C1 segment of cervical spinal cord (tissue), 14 donors: ENCODE data around the gene CPTP.

Experiments
- DNase-seq, 14 donors: peaks; one replicate each; lab custom pipeline; 2025; lab: John Stamatoyannopoulos, UW

CPTP gene

DNA sequence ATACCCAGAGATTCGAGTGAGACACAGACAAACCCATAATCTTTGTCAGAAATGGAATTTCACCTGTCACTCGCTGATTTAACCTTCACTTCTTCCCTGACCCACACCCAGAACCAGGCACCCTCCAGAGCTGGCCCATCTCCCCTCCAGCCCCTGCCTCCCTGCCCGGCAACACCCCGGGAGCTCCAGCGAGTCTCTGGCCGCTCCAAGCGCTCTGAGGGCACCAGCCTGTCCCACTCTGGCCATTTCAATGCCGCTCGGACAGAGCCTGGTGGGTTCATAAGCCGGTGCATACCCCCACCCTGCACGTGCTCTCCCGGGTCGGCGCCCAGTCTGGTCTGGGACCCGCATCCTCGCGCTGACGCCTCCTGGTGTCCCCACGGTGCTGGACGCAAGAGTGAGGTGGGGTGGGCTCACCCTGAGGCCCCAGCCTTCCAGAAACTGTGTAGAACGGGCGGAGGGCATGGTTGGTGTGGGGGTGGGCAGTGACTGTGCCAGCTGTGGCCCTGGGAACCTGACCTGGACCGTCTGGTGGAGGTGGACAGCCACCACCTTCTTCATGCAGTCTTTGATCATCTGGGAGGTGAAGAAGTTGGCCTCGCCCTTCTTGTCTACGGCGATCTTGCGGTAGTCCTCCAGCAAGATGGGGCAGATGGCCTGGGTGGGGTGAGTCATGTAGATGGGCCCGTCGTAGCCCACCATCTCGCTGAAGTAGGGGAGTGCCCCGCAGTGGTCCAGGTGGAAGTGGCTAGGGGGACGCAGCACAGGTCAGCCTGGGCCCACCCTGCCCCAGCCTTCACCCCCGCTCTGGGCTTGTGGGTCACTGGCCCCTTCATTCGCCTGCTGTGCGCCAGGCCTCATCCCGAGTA, 5.6 kb upstream of the CPTP start:
- no peak for DNase-seq

DNA sequence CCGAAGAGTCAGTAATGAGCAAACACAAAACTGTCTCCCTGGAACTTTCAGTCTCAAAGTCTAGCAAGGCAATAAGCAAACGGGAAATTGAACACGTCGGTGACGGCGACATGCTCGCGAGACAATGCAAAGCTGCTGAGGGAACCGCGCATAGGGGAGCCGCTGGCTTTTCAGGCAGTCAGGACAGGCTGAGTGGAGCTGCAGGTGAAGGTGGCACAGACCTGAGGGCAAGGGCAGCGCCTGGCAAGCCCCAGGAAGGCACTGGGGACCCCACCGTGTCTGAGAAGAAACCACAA, 5.0 kb upstream of the CPTP start:
- no peak for DNase-seq

DNA sequence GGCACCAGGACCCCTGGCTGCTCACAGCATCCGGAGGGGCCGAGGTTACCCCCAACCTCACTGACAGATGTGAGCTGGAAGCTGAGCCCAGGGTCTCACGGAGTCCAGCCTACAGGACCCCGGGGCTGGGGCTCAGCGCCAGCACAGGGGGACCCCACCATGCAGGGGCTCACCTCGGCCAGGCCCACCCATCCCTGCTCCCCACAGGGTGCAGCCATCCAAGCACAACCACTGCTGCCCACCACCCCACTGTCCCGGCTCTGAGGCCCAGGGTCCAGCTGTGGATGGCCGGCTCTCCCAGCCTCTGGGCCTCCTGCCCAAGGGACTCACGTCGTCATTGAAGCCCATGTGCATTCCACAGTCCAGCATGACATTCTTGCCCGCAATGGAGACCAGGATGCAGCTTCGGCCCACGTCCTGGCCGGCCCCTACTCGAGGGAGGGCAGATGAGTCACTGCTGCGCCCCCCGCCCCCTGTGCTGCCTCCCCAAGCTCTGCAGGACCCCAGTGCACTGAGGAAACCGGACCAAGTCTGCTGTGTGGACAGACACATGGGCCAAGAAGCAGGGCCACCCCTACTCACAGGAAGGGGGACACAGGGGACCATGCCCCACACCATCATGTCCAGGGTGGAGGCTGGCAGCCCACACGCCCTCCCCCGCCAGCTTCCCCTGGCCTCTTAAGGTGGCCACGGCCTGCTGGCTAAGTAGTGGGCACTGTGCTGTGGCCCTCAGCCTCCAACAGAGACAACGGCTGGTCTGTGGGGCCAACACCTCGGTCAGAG, 3.7 kb upstream of the CPTP start:
- DNase-seq: no peak

DNA sequence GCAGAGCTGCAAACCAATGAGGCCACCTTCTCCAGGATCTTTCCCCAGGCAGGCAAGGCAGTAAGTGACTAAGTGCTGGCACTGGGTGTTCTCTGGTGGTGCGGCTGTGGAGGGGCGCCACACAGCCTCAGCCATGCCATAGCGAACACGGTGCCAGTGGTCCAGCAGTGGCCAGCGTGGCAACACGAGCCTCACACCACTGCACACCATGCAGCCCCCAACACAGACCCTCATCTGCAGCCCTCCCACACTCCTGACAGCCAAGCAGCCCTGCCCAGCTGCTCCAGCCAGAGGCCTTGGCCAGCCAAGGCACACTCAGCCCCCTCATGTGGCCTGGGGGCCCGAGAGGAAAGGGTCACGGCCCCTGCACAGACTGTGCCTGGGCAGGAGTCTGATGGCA, 3.1 kb upstream of the CPTP start:
- no peak for DNase-seq

DNA sequence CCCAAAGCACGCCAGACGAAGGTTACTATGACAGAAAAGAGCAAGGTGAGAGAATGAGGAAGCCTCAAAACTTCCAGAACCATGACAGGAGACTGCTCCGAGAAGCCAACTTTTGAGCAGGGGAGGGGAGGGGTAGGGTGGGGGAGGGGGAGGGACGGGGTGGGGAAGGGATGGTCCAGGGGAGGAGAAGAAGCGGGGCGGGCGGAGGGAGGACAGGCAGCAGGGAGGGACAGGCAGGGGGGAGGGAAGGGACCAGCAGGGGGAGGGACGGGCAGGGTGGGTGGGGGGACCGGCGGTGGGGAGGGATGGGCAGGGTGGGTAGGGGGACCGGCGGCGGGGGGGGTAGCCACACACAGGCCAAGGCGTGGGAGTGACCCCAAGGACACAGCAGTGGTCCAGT, 2.2 kb upstream of the CPTP start:
- DNase-seq: no peak

DNA sequence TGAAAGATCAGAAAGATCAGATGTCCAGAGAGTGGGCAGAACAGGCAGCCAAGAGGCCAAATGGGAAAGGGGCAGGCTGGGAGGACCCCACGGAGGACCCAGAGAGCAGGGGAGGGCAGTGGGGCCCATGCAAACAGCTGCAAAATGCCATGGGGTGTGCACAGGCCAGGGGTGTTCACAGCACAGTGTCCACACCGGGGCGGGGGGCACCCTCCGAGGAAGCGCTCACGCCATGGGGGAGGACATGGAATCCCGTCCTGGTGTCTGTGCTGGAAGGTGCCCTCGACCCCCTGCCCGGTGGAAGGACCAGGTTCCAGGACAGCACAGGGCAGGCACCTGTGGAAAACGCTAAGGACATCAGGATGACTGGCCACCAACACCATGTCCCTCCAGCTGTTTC, 1.6 kb upstream of the CPTP start:
- no peak for DNase-seq

DNA sequence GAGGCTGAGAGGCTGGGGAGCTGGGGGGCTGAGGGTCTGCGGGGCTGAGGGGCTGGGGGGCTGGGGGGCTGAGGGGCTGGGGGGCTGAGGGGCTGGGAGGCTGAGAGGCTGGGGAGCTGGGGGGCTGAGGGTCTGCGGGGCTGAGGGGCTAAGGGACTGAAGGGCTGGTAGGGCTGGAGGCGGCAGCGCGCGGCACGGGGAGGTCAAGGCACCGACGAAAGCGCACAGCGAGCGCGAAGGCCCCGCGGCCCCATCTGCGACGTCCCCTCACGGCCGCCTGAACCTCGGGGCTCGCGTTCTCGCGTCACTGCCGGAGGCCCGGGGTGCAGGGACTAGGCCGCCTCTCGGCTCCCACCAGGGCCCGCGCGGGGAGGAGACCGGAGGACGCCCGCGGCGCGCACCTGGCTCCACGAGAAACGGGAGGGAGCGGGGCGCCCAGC, 498 bp upstream of the CPTP start:
- DNase-seq: no peak

DNA sequence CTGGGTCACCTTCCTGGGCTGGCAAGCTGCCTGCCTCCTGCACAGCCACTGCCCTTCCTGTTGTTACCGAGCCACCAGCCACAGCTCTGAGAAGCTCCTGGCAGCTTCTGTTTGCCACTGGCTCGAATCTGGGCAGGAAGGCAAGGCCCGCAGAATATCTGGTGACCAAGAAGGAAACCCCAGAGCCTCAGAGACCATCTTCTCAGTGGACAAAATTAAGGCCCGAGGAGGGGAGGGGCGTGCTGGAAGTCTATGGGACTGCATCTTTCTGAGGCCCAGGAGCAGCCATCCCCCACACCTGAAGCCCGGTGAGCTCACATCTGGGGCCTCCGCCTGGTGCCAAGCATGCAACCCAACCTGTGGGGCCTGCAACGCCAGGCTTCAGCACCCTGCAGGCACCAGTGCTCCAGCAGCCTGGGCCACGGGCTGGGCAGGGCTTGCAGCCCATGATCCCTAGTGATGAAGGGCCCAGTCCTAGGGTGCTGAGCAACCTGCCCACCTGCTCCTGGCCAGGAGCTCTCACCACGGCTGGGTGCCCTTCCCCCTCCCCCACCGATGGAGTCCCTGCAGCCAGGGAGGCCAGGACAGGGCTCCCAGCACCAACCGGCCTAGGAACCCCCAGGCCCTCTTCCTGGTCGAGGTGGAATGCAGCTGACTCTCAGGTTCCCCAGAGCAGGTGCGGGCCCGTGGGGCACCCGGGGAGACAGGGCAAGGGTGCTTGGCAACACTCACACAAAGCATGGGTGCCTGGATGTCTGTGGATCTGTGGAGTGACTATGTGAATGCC, 879 bp downstream of the CPTP start:
- DNase-seq: no peak

DNA sequence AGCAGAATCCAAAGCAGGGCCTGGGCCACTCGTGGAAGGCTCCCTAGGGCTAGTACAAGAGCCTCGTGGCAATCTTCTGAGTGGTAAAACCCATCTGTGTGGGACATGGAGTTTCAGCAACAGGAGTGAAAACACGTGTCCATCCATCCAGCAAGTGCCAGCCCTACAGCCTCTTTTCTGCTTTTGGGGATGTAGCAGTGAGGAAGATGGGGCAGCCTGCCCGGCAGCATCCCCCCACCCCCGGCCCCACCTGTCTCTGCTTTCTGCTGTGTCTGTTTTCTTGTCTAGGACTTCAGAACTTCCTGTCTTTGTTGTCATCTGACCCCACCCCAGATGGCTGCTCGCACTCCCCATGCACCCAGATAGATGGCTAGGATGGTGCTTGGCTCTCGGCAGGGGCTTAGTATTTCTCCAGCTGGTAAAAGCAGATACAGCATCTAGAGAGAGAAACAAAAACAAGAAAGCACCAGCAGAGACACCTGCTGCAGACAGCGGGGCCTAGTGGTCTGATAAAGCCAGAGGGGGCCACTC, 1.5 kb downstream of the CPTP start:
- no peak for DNase-seq

DNA sequence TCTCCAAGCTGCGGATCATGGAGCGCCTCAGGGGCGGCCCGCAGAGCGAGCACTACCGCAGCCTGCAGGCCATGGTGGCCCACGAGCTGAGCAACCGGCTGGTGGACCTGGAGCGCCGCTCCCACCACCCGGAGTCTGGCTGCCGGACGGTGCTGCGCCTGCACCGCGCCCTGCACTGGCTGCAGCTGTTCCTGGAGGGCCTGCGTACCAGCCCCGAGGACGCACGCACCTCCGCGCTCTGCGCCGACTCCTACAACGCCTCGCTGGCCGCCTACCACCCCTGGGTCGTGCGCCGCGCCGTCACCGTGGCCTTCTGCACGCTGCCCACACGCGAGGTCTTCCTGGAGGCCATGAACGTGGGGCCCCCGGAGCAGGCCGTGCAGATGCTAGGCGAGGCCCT, 2.7 kb downstream of the CPTP start:
- DNase-seq: no peak

DNA sequence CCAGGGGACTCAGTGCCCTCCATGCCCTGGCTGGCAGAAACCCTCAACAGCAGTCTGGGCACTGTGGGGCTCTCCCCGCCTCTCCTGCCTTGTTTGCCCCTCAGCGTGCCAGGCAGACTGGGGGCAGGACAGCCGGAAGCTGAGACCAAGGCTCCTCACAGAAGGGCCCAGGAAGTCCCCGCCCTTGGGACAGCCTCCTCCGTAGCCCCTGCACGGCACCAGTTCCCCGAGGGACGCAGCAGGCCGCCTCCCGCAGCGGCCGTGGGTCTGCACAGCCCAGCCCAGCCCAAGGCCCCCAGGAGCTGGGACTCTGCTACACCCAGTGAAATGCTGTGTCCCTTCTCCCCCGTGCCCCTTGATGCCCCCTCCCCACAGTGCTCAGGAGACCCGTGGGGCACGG, 3.7 kb downstream of the CPTP start:
- no peak for DNase-seq

DNA sequence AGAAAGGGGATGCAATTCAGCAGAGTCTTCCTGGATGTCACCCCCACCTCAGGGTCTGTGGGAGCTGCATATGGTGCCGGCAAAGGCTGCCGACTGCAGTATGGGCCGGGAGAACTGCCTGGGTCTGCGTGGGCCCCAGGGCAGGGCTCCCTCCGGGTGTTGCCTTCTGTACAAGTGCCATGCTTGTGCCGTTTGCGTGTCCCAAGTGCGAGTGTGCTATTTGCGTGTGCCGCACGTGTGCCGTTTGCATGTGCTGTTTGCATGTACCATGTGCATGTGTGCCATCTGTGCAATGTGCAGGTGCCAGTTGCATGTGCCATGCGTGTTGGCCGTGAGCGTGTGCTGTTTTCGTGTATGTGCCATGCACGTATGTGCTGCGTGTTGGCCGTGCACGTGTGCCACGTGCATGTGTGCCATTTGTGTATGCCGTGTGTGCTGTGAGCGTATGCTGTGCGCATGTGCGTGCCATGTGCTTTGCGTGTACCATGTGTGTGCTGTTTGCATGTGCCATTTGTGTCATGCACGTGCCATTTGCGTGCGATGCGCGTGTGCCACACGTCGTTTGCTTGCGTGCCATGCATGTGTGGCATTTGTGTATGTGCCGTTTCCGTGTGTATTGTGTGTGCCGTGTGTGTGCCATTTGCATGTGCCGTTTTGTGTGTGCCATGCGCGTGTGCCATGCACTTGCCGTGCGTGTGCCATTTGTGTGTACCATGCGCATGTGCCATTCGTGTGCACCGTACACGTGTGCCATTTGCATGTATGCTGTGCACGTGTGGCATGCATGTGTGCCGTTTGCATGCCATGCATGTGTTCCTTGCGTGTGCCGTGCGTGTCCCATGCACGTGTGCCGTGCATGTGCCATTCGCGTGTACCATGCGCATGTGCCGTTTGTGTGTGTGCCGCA, 5.0 kb downstream of the CPTP start:
- no peak for DNase-seq

DNA sequence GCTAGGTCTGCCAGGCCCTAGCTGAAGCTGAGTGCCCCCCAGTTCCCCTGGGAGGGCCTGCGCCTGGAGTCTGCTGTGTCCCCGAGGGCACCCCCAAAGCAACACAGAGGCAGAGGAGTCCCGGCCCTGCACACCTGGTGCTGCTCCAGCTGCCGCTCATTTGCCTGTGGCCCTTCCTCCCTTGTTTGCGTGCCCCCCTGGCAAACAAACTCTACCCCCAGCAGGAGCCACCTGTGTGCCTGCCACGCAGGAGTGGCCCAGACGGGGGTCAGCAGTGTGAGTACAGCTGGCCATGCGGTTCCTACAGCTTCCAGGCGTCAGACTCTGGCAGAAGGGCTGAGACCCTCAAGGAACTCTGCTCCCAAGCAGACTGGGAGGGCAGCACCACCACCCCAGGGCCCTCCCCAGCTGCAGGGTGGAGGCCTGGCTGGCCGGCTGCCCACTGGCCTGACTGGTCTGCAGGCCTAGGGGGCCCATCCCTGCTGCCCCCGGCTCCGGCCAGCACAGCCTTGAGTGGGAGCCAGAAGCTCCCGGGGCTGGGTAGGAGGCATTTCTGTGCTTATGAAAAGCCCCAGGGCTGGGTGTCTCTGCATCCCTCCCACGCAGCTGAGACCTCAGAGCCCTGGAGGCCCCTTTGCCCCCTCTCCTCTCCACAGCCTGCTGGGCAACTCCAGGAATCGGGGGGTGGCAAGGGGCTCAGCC, 5.9 kb downstream of the CPTP start:
- DNase-seq: no peak

DNA sequence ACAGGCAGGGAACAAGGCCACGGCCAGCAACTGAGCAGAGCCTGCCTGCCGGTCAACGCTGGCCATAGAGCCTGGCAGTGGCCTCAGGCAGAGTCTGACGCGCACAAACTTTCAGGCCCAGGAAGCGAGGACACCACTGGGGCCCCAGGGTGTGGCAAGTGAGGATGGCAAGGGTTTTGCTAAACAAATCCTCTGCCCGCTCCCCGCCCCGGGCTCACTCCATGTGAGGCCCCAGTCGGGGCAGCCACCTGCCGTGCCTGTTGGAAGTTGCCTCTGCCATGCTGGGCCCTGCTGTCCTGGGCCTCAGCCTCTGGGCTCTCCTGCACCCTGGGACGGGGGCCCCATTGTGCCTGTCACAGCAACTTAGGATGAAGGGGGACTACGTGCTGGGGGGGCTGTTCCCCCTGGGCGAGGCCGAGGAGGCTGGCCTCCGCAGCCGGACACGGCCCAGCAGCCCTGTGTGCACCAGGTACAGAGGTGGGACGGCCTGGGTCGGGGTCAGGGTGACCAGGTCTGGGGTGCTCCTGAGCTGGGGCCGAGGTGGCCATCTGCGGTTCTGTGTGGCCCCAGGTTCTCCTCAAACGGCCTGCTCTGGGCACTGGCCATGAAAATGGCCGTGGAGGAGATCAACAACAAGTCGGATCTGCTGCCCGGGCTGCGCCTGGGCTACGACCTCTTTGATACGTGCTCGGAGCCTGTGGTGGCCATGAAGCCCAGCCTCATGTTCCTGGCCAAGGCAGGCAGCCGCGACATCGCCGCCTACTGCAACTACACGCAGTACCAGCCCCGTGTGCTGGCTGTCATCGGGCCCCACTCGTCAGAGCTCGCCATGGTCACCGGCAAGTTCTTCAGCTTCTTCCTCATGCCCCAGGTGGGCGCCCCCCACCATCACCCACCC, 6.7 kb downstream of the CPTP start, which contains the start of gene TAS1R3:
Gene TAS1R3 (plus strand): TSS at position 213 of the 898 bp plus-strand sequence. CDS start 66 bp downstream, at position 279.
- DNase-seq: no peak

DNA sequence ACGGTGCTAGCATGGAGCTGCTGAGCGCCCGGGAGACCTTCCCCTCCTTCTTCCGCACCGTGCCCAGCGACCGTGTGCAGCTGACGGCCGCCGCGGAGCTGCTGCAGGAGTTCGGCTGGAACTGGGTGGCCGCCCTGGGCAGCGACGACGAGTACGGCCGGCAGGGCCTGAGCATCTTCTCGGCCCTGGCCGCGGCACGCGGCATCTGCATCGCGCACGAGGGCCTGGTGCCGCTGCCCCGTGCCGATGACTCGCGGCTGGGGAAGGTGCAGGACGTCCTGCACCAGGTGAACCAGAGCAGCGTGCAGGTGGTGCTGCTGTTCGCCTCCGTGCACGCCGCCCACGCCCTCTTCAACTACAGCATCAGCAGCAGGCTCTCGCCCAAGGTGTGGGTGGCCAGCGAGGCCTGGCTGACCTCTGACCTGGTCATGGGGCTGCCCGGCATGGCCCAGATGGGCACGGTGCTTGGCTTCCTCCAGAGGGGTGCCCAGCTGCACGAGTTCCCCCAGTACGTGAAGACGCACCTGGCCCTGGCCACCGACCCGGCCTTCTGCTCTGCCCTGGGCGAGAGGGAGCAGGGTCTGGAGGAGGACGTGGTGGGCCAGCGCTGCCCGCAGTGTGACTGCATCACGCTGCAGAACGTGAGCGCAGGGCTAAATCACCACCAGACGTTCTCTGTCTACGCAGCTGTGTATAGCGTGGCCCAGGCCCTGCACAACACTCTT, 7.6 kb downstream of the CPTP start:
- no peak for DNase-seq

DNA sequence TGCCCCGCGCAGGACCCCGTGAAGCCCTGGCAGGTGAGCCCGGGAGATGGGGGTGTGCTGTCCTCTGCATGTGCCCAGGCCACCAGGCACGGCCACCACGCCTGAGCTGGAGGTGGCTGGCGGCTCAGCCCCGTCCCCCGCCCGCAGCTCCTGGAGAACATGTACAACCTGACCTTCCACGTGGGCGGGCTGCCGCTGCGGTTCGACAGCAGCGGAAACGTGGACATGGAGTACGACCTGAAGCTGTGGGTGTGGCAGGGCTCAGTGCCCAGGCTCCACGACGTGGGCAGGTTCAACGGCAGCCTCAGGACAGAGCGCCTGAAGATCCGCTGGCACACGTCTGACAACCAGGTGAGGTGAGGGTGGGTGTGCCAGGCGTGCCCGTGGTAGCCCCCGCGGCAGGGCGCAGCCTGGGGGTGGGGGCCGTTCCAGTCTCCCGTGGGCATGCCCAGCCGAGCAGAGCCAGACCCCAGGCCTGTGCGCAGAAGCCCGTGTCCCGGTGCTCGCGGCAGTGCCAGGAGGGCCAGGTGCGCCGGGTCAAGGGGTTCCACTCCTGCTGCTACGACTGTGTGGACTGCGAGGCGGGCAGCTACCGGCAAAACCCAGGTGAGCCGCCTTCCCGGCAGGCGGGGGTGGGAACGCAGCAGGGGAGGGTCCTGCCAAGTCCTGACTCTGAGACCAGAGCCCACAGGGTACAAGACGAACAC, 8.3 kb downstream of the CPTP start:
- no peak for DNase-seq

DNA sequence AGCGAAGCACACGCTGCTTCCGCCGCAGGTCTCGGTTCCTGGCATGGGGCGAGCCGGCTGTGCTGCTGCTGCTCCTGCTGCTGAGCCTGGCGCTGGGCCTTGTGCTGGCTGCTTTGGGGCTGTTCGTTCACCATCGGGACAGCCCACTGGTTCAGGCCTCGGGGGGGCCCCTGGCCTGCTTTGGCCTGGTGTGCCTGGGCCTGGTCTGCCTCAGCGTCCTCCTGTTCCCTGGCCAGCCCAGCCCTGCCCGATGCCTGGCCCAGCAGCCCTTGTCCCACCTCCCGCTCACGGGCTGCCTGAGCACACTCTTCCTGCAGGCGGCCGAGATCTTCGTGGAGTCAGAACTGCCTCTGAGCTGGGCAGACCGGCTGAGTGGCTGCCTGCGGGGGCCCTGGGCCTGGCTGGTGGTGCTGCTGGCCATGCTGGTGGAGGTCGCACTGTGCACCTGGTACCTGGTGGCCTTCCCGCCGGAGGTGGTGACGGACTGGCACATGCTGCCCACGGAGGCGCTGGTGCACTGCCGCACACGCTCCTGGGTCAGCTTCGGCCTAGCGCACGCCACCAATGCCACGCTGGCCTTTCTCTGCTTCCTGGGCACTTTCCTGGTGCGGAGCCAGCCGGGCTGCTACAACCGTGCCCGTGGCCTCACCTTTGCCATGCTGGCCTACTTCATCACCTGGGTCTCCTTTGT, 9.1 kb downstream of the CPTP start:
- DNase-seq: no peak
